Measurements from ENCODE around the gene ARHGAP1. TPM values are rescaled to one million over a fixed set of nuclear protein-coding genes. Genes with fewer than 3 reads are reported as not detected.
A peak's percentile ranks its signal among the peaks of the same experiment; 100 is the strongest.

ARHGAP1 gene
- total RNA-seq, 3 donors from 2014 or later (not counting 1 experiment from before 2014, with no cell fraction given), result 89.8 to 111 (median 102) TPM

DNA sequence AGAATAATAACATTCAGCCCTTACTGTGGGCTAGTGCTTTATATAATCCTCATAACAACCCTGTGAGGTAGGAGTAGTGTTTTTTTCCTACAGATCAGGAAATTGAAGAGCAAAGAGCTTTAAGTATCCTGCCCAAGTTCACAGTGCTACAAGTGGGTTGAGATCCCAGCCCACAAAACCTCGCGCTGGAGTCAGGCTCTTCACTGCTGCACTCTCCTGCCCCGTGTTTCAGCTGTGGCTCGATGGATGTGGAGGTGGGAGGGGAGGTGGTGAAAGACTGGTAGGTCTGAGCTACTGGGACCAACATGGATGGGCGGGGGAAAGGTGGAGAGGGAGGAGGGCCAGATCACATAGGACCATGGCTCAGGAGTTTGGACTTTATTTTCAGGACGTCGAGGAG is 6.5 kb upstream of the ARHGAP1 start:
- intact Hi-C loops (cut with micrococcal nuclease), result no loop called here

GRCh38 chr11:46705070-46705688 is 4.8 kb upstream of the ARHGAP1 start:
- Histone ChIP-seq H3K36me3 (ENCODE audit: control insufficient read depth, insufficient read depth, low read length) (peaks cover 41% of the 10 kb centered on the region), H3K27ac (ENCODE audit: low read length) (no peak overlapping the region), H3K9me3 (ENCODE audit: control insufficient read depth, insufficient read depth, low read length) (no peaks in the 10 kb centered on the region), H3K4me1 (ENCODE audit: control insufficient read depth, insufficient read depth, low read length) (peaks cover 14% of the 10 kb centered on the region), H3K4me3 (ENCODE audit: low read length) (no peak overlapping the region), H3K27me3 (ENCODE audit: control insufficient read depth, insufficient read depth, low read length) (no peaks in the 10 kb centered on the region)
- H3K36me3 Mint-ChIP-seq, result no peaks in the 10 kb centered on the region
- no peak for ATAC-seq
- TF ChIP-seq, protein P1, sequence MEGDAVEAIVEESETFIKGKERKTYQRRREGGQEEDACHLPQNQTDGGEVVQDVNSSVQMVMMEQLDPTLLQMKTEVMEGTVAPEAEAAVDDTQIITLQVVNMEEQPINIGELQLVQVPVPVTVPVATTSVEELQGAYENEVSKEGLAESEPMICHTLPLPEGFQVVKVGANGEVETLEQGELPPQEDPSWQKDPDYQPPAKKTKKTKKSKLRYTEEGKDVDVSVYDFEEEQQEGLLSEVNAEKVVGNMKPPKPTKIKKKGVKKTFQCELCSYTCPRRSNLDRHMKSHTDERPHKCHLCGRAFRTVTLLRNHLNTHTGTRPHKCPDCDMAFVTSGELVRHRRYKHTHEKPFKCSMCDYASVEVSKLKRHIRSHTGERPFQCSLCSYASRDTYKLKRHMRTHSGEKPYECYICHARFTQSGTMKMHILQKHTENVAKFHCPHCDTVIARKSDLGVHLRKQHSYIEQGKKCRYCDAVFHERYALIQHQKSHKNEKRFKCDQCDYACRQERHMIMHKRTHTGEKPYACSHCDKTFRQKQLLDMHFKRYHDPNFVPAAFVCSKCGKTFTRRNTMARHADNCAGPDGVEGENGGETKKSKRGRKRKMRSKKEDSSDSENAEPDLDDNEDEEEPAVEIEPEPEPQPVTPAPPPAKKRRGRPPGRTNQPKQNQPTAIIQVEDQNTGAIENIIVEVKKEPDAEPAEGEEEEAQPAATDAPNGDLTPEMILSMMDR (IDR thresholded peaks at IDR 0.05), result no peak
- H3K4me1 Mint-ChIP-seq, result peaks cover 16 to 29% of the 10 kb centered on the region in 2 donors
- H3K4me3 Mint-ChIP-seq, result no peak overlapping the region
- no peaks in the 10 kb centered on the region for H3K27me3 Mint-ChIP-seq (ENCODE audit: low read depth in 2 of 2)
- no peak for DNase-seq
- WGBS (ENCODE audit: insufficient coverage), result 97% methylated on average over 31 of the region's 31 CpGs
- no peaks in the 10 kb centered on the region for H3K9me3 Mint-ChIP-seq
- intact Hi-C loops (cut with micrococcal nuclease), result no loop called here
- no peak overlapping the region for H3K27ac Mint-ChIP-seq

More for the DNA sequence above, 6.5 kb upstream of the ARHGAP1 start:
- TF ChIP-seq, protein P1 (IDR thresholded peaks at IDR 0.05), result no peak
- Mint-ChIP-seq H3K4me1 (peaks cover under 1 to 12% of the 10 kb centered on the region in 2 donors), H3K9me3 (no peaks in the 10 kb centered on the region), H3K4me3 (no peak overlapping the region), H3K27ac (no peak overlapping the region), H3K27me3 (ENCODE audit: low read depth in 2 of 2) (no peaks in the 10 kb centered on the region), H3K36me3 (no peaks in the 10 kb centered on the region)
- 93% methylated on average over 7 of the region's 7 CpGs for WGBS (ENCODE audit: insufficient coverage)
- ATAC-seq (no peak), DNase-seq (no peak)
- Histone ChIP-seq H3K4me1 (ENCODE audit: control insufficient read depth, insufficient read depth, low read length) (peaks cover 7% of the 10 kb centered on the region), H3K27me3 (ENCODE audit: control insufficient read depth, insufficient read depth, low read length) (no peaks in the 10 kb centered on the region), H3K27ac (ENCODE audit: low read length) (no peak overlapping the region), H3K9me3 (ENCODE audit: control insufficient read depth, insufficient read depth, low read length) (no peaks in the 10 kb centered on the region), H3K36me3 (ENCODE audit: control insufficient read depth, insufficient read depth, low read length) (peaks cover 41% of the 10 kb centered on the region), H3K4me3 (ENCODE audit: low read length) (no peak overlapping the region)

GRCh38 chr11:46701078-46701654 is 747 bp upstream of the ARHGAP1 start:
- Histone ChIP-seq H3K27ac (ENCODE audit: low read length) (peak overlapping the region; percentile 53), H3K27me3 (ENCODE audit: control insufficient read depth, insufficient read depth, low read length) (no peaks in the 10 kb centered on the region), H3K9me3 (ENCODE audit: control insufficient read depth, insufficient read depth, low read length) (no peaks in the 10 kb centered on the region), H3K4me3 (ENCODE audit: low read length) (peak overlapping the region; percentile 85), H3K4me1 (ENCODE audit: control insufficient read depth, insufficient read depth, low read length) (peaks cover 41% of the 10 kb centered on the region), H3K36me3 (ENCODE audit: control insufficient read depth, insufficient read depth, low read length) (peaks cover 40% of the 10 kb centered on the region)
- Mint-ChIP-seq H3K4me1 (peaks cover 32 to 50% of the 10 kb centered on the region in 2 donors), H3K9me3 (no peaks in the 10 kb centered on the region), H3K4me3 (peak overlapping the region; percentile 97), H3K27ac (peak overlapping the region; percentile 84 to 94), H3K36me3 (no peaks in the 10 kb centered on the region), H3K27me3 (ENCODE audit: low read depth in 2 of 2) (no peaks in the 10 kb centered on the region)
- WGBS (ENCODE audit: insufficient coverage), result 2% methylated on average over 29 of the region's 29 CpGs
- no peak for DNase-seq
- intact Hi-C loops (cut with micrococcal nuclease), result loop anchor here (2.0 kb wide), 2 partner anchors 352 to 548 kb away; partner anchors contain the start of gene ACP2
- no peak for ATAC-seq
- TF ChIP-seq, protein P1 (IDR thresholded peaks at IDR 0.05), result no peak

All from natural killer cell (primary cell).